H1 (cell line): ENCODE data around the gene GLMN. TPM values are rescaled to one million over a fixed set of nuclear protein-coding genes. Genes with fewer than 3 reads are reported as not detected.

Experiments
- CTCF ChIA-PET: fragments of 300-600 bp; sonication (Branson Sonifier 250); formaldehyde crosslinking; loops from one replicate; lab custom pipeline; 2021; ENCODE audit not compliant: partially characterized antibody; lab: Charles Lee
- POLR2A ChIA-PET: fragments of 300-600 bp; sonication (Branson Sonifier 250); formaldehyde crosslinking; loops from one replicate; lab custom pipeline; 2021; ENCODE audit warnings: inconsistent platforms; ENCODE audit not compliant: partially characterized antibody; lab: Charles Lee
- DNase-seq, 2 experiments: peaks; one replicate each; pipeline versions ENCODE4 v3.0.0 to v3.0.0-alpha.2; 2010 to 2022; ENCODE audit warnings: low spot score in 2 of 2, low read depth in 1 of 2, mixed read lengths in 1 of 2
- FAIRE-seq: peaks from 2 replicates; lab custom pipeline; 2011; peaks lifted over from hg19 to GRCh38; lab: Jason Lieb, UNC
- H2AFZ ChIP-seq: 2 replicates; pipeline ENCODE4 v1.8.1; 2012; ENCODE audit warnings: low read length, inconsistent platforms
- H2AK5ac ChIP-seq: 2 replicates; pipeline ENCODE4 v1.6.1; 2013; ENCODE audit warnings: low read depth, low read length
- H2BK120ac ChIP-seq: replicated peaks from 2 replicates; pipeline ENCODE3; 2013; ENCODE audit warnings: low read depth, low read length, inconsistent platforms
- H2BK12ac ChIP-seq: 2 replicates; pipeline ENCODE4 v1.6.1; 2013; ENCODE audit warnings: low read depth, low read length
- H2BK15ac ChIP-seq: 2 replicates; pipeline ENCODE4 v1.6.1; 2013; ENCODE audit warnings: low read length
- H2BK20ac ChIP-seq: 2 replicates; pipeline ENCODE4 v1.6.1; 2013; ENCODE audit warnings: low read length
- H2BK5ac ChIP-seq: 2 replicates; pipeline ENCODE4 v1.6.1; 2013; ENCODE audit warnings: low read depth, low read length
- H3K14ac ChIP-seq: 2 replicates; pipeline ENCODE4 v1.6.1; 2013; ENCODE audit warnings: inconsistent platforms; ENCODE audit not compliant: insufficient read length
- H3K18ac ChIP-seq: 2 replicates; pipeline ENCODE4 v1.6.1; 2013; ENCODE audit warnings: low read length; ENCODE audit errors: extremely low read depth
- H3K23ac ChIP-seq: 2 replicates; pipeline ENCODE4 v1.6.1; 2013; ENCODE audit warnings: inconsistent platforms; ENCODE audit not compliant: insufficient read length
- H3K23me2 ChIP-seq: 2 replicates; pipeline ENCODE4 v1.6.1; 2013; ENCODE audit warnings: low read depth, low read length
- H3K27ac ChIP-seq: 2 replicates; pipeline ENCODE4 v1.6.1; 2011; ENCODE audit warnings: low read depth, low read length, inconsistent platforms
- H3K27me3 ChIP-seq, 4 experiments: replicated peaks in 1 of 4; 1 replicate in 1 of 4; 2 replicates in 3 of 4; pipeline versions ENCODE4 v1.6.1 to v1.8.1; 2011 to 2013; ENCODE audit warnings: low read length in 3 of 4, mild to moderate bottlenecking in 3 of 4, inconsistent platforms in 2 of 4, mixed read lengths in 2 of 4, moderate library complexity in 1 of 4; ENCODE audit not compliant: control insufficient read depth in 3 of 4, insufficient read depth in 3 of 4; ENCODE audit errors: extremely low read depth in 1 of 4
- H3K36me3 ChIP-seq, 4 experiments: 2 replicates each; pipeline versions ENCODE4 v1.6.1 to v1.8.1; 2011 to 2013; ENCODE audit warnings: mild to moderate bottlenecking in 4 of 4, low read length in 3 of 4, moderate library complexity in 2 of 4, control low read depth in 1 of 4, inconsistent platforms in 1 of 4; ENCODE audit not compliant: insufficient read depth in 4 of 4, control insufficient read depth in 2 of 4
- H3K4ac ChIP-seq: replicated peaks from 2 replicates; pipeline ENCODE3; 2013; ENCODE audit warnings: low read length, low read depth, mixed read lengths, inconsistent platforms; ENCODE audit not compliant: insufficient read length
- H3K4me1 ChIP-seq, 4 experiments: replicated peaks in 1 of 4; 1 replicate in 1 of 4; 2 replicates in 3 of 4; pipeline versions ENCODE4 v1.6.1 to v1.8.1; 2011 to 2013; ENCODE audit warnings: low read length in 3 of 4, inconsistent platforms in 2 of 4, mixed read lengths in 1 of 4; ENCODE audit not compliant: insufficient read depth in 4 of 4, control insufficient read depth in 3 of 4
- H3K4me2 ChIP-seq, 2 experiments: 2 replicates each; pipeline versions ENCODE4 v1.6.1 to v1.8.1; 2011 to 2013; ENCODE audit warnings: low read depth in 2 of 2, low read length in 2 of 2, control low read depth in 1 of 2, inconsistent platforms in 1 of 2, mild to moderate bottlenecking in 1 of 2; ENCODE audit not compliant: insufficient read depth in 1 of 2
- H3K4me3 ChIP-seq, 4 experiments: fragments of 200-600, 300-600 bp in 1 of 4; sonication (generic), shearing (Covaris generic), sonication (Bioruptor Twin) in 1 of 4; 2 replicates each; pipeline versions ENCODE4 v1.5.1 to v1.8.1; 2011 to 2016; ENCODE audit warnings: low read length in 4 of 4, low read depth in 3 of 4, control low read depth in 2 of 4, inconsistent platforms in 2 of 4, mild to moderate bottlenecking in 2 of 4, mixed read lengths in 1 of 4, moderate library complexity in 1 of 4; ENCODE audit not compliant: insufficient read depth in 2 of 4; ENCODE audit errors: extremely low read depth in 1 of 4
- H3K56ac ChIP-seq: replicated peaks from 2 replicates; pipeline ENCODE3; 2013; ENCODE audit warnings: low read depth, mild to moderate bottlenecking, mixed read lengths, low read length, inconsistent platforms; ENCODE audit not compliant: insufficient read length
- H3K79me1 ChIP-seq: 2 replicates; pipeline ENCODE4 v1.6.1; 2013; ENCODE audit warnings: low read depth, low read length, control low read depth
- H3K79me2 ChIP-seq, 2 experiments: 2 replicates each; pipeline versions ENCODE4 v1.6.1 to v1.8.1; 2012 to 2013; ENCODE audit warnings: low read length in 2 of 2, mild to moderate bottlenecking in 2 of 2, inconsistent platforms in 1 of 2; ENCODE audit not compliant: insufficient read depth in 2 of 2, control insufficient read depth in 1 of 2
- H3K9ac ChIP-seq, 4 experiments: replicated peaks in 1 of 4; 1 replicate in 1 of 4; 2 replicates in 3 of 4; pipeline versions ENCODE4 v1.6.1 to v1.8.1; 2011 to 2013; ENCODE audit warnings: low read depth in 3 of 4, low read length in 3 of 4, control low read depth in 2 of 4, mild to moderate bottlenecking in 2 of 4, moderate library complexity in 2 of 4, inconsistent platforms in 1 of 4; ENCODE audit errors: extremely low read depth in 1 of 4
- H3K9me3 ChIP-seq, 2 experiments: 2 replicates each; pipeline versions ENCODE4 v1.6.1 to v1.8.1; 2012 to 2013; ENCODE audit warnings: mild to moderate bottlenecking in 2 of 2, moderate library complexity in 2 of 2, control low read depth in 1 of 2, inconsistent platforms in 1 of 2, low read depth in 1 of 2, low read length in 1 of 2, mixed read lengths in 1 of 2; ENCODE audit not compliant: insufficient read depth in 2 of 2
- H4K20me1 ChIP-seq, 2 experiments: replicated peaks in 1 of 2; 2 replicates each; pipeline versions ENCODE3 to v1.8.1; 2011 to 2013; ENCODE audit warnings: inconsistent platforms in 2 of 2, low read length in 2 of 2, mild to moderate bottlenecking in 1 of 2; ENCODE audit not compliant: insufficient read depth in 2 of 2, control insufficient read depth in 1 of 2
- H4K5ac ChIP-seq: 2 replicates; pipeline ENCODE4 v1.6.1; 2013; ENCODE audit warnings: low read length, low read depth, mixed read lengths, inconsistent platforms; ENCODE audit not compliant: insufficient read length
- H4K8ac ChIP-seq: 2 replicates; pipeline ENCODE4 v1.8.0; 2013; ENCODE audit warnings: mild to moderate bottlenecking, moderate library complexity, low read length, inconsistent platforms; ENCODE audit not compliant: insufficient read depth; ENCODE audit errors: extremely low read depth
- H4K91ac ChIP-seq: replicated peaks from 2 replicates; pipeline ENCODE3; 2013; ENCODE audit warnings: low read length, mixed read lengths, inconsistent platforms; ENCODE audit not compliant: insufficient read length
- BCL11A ChIP-seq, 2 experiments: IDR thresholded peaks; one replicate each; pipeline ENCODE4 v1.6.1; 2011; ENCODE audit warnings: low read depth in 2 of 2, low read length in 2 of 2, mild to moderate bottlenecking in 2 of 2
- SIX5 ChIP-seq: IDR thresholded peaks from 2 replicates; pipeline ENCODE4 v1.6.1; 2011; ENCODE audit warnings: mild to moderate bottlenecking, low read depth, low read length
- SP4 ChIP-seq: IDR thresholded peaks from 2 replicates; pipeline ENCODE4 v1.6.1; 2012; ENCODE audit warnings: low read length, inconsistent platforms
- WGBS, 2 experiments: shearing (Covaris generic) in 1 of 2; methylation state at CpG; one replicate each; pipeline versions ENCODE4 v1.1.6 to v1.1.7; 2013 to 2015; ENCODE audit warnings: low lambda C conversion rate in 2 of 2, mixed read lengths in 2 of 2, inconsistent platforms in 1 of 2, low coverage in 1 of 2, missing lambda C conversion rate in 1 of 2; ENCODE audit not compliant: insufficient replicate concordance in 2 of 2, insufficient coverage in 1 of 2, insufficient read length in 1 of 2; ENCODE audit errors: extremely low coverage in 1 of 2, missing lambda C conversion rate in 1 of 2; 5-methylcytosine and 5-hydroxymethylcytosine counted together
- polyA plus RNA-seq, 7 experiments: library from polyadenylated mRNA; depleted of rRNA in 3 of 7; stranded (reverse) in 5 of 7; unstranded in 2 of 7; fragments of >200 nt in 5 of 7; fragments of 200-250 nt in 2 of 7; gene quantifications; 1 replicate in 5 of 7; 2 replicates in 1 of 7; 4 replicates in 1 of 7; pipeline versions ENCODE4 v1.2.1 to v1.2.3, GENCODE V29; 2011 to 2013; ENCODE audit warnings: missing spikeins in 2 of 7, mixed read lengths in 2 of 7
- total RNA-seq: library from RNA; stranded (reverse); fragmentation: NEBNext Ultra II Directional; extraction: Animal tissue kit (Norgen Biotek cat#: 25700); gene quantifications from 2 replicates; pipeline ENCODE4 v1.2.1, GENCODE V29; 2021

GLMN gene
- total and polyA plus RNA-seq, 2 of the 8 experiments (the other 6 are each of a cell fraction or from before 2014, with no cell fraction given), result 5.7 to 25.0 TPM

DNA sequence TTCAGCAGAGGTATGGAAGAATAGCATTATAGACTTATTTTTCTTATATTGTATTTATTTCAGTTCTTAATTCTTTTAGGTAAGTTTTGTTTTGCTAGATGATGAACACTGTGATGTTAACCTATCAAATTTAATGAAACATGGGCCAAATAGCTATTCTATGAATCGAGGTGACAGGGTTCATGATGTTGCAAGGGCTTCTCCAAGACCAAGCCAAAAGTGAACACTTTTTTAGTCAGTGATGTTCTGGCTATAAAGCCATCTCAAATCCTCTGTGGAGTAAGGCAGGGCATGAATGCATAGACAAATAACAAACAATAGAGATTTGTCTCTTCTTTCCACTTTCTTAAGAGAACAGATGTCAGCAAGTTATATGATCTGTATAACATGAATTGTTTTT lies 54.4 kb downstream of the GLMN start:
- H3K23ac ChIP-seq, result no peak overlapping the region
- no peaks in the 10 kb centered on the region for H3K4me1 ChIP-seq
- H3K27ac ChIP-seq, result no peak overlapping the region

More for the DNA sequence above, 54.4 kb downstream of the GLMN start:
- Histone ChIP-seq H3K56ac (no peak overlapping the region), H3K79me1 (no peaks in the 10 kb centered on the region), H3K9ac (no peak overlapping the region), H2AK5ac (no peak overlapping the region), H3K4ac (no peak overlapping the region), H4K8ac (no peak overlapping the region), H2BK5ac (no peak overlapping the region), H3K36me3 (peaks cover 0 to 19% (median 1%) of the 10 kb centered on the region in 4 experiments; a peak in 2 of 8 replicates), H3K14ac (no peak overlapping the region), H2BK120ac (no peak overlapping the region), H3K9me3 (no peaks in the 10 kb centered on the region), H3K18ac (no peak overlapping the region), H3K23me2 (no peaks in the 10 kb centered on the region), H3K27me3 (no peaks in the 10 kb centered on the region), H2AFZ (no peak overlapping the region), H2BK20ac (no peak overlapping the region), H3K79me2 (no peaks in the 10 kb centered on the region), H3K4me2 (no peak overlapping the region), H4K5ac (no peak overlapping the region), H2BK12ac (no peak overlapping the region), H4K91ac (no peak overlapping the region), H3K4me3 (no peak overlapping the region), H4K20me1 (no peaks in the 10 kb centered on the region), H2BK15ac (no peak overlapping the region)
- WGBS, 2 experiments, result 84% methylated on average over 1 of the region's 1 CpG; no CpG with 5 or more reads in 1 of the 2 experiments
- ChIA-PET CTCF (no interaction called here), POLR2A (no interaction called here)
- TF ChIP-seq SP4 (no peak), BCL11A (IDR thresholded peaks at IDR 0.05; ENCODE audit: low read depth in 2 of 2, low read length in 2 of 2) (no peak), SIX5 (no peak)
- FAIRE-seq, result no peak
- no peak for DNase-seq
